IMR-90 (cell line): ENCODE measurements around the gene ALAS1. TPM values are rescaled to one million over a fixed set of nuclear protein-coding genes. Genes with fewer than 3 reads are reported as not detected.

ENCODE experiments used
- ATAC-seq: fragments of 200-7000 bp; cut with Tn5 transposase; 2 replicates; pipeline ENCODE4 v1.9.1; 2020; ENCODE audit warnings: low read depth, mild to moderate bottlenecking, moderate library complexity
- BruUV-seq: library from RNA; stranded (reverse); fragments of 400-500 nt; replicated peaks from 2 replicates; lab custom pipeline; 2021; lab: Mats Ljungman, UMichigan
- CTCF ChIA-PET: fragments of 300-600 bp; formaldehyde crosslinking; extraction: SDS; loops from one replicate; lab custom pipeline; 2021; ENCODE audit warnings: antibody characterized with exemption; lab: Yijun Ruan, JAX
- POLR2A ChIA-PET: fragments of 300-600 bp; sonication (Branson Sonifier 250); formaldehyde crosslinking; loops from one replicate; lab custom pipeline; 2022; ENCODE audit warnings: antibody characterized with exemption; ENCODE audit not compliant: unreplicated experiment; lab: Charles Lee
- DNase-seq: peaks from one replicate; pipeline ENCODE4 v3.0.0; 2013
- H2AFZ ChIP-seq: replicated peaks from 2 replicates; pipeline ENCODE3; 2013; ENCODE audit warnings: low read length, mild to moderate bottlenecking; ENCODE audit not compliant: poor library complexity
- H2AK5ac ChIP-seq: 2 replicates; pipeline ENCODE4 v1.6.1; 2013; ENCODE audit warnings: low read depth, low read length, inconsistent platforms
- H2AK9ac ChIP-seq: replicated peaks from 2 replicates; pipeline ENCODE3; 2013; ENCODE audit warnings: mild to moderate bottlenecking, low read depth, low read length, moderate library complexity; ENCODE audit not compliant: poor library complexity
- H2BK120ac ChIP-seq: 2 replicates; pipeline ENCODE4 v1.6.1; 2013; ENCODE audit warnings: low read depth, low read length, inconsistent platforms
- H2BK15ac ChIP-seq: 3 replicates; pipeline ENCODE4 v1.6.1; 2013; ENCODE audit warnings: low read depth, low read length, inconsistent platforms
- H2BK20ac ChIP-seq: 2 replicates; pipeline ENCODE4 v1.6.1; 2013; ENCODE audit warnings: low read depth, mild to moderate bottlenecking, inconsistent platforms, low read length, moderate library complexity
- H2BK5ac ChIP-seq: 2 replicates; pipeline ENCODE4 v1.6.1; 2013; ENCODE audit warnings: mild to moderate bottlenecking, low read depth, low read length, inconsistent platforms; ENCODE audit not compliant: poor library complexity, severe bottlenecking
- H3K14ac ChIP-seq: replicated peaks from 2 replicates; pipeline ENCODE4 v1.6.1; 2013; ENCODE audit warnings: low read depth, low read length, inconsistent platforms
- H3K18ac ChIP-seq: 2 replicates; pipeline ENCODE4 v1.6.1; 2013; ENCODE audit warnings: low read depth, low read length, control low read depth
- H3K23ac ChIP-seq: 2 replicates; pipeline ENCODE4 v1.6.1; 2013; ENCODE audit warnings: low read depth, low read length, inconsistent platforms
- H3K27ac ChIP-seq: 2 replicates; pipeline ENCODE4 v1.5.1; 2013; ENCODE audit warnings: mild to moderate bottlenecking, control low read depth, low read length; ENCODE audit not compliant: insufficient read depth
- H3K27me3 ChIP-seq: 2 replicates; pipeline ENCODE4 v1.6.1; 2013; ENCODE audit warnings: low read length; ENCODE audit not compliant: control insufficient read depth, insufficient read depth
- H3K36me3 ChIP-seq: 2 replicates; pipeline ENCODE4 v1.6.1; 2013; ENCODE audit warnings: low read length, mixed read lengths; ENCODE audit not compliant: control insufficient read depth, insufficient read depth
- H3K4ac ChIP-seq: 2 replicates; pipeline ENCODE4 v1.6.1; 2013; ENCODE audit warnings: low read depth, low read length, inconsistent platforms
- H3K4me1 ChIP-seq: 2 replicates; pipeline ENCODE4 v1.6.1; 2013; ENCODE audit warnings: low read length, mixed read lengths; ENCODE audit not compliant: control insufficient read depth, insufficient read depth
- H3K4me2 ChIP-seq: 2 replicates; pipeline ENCODE4 v1.6.1; 2013; ENCODE audit warnings: low read depth, mild to moderate bottlenecking, control low read depth, low read length, moderate library complexity
- H3K4me3 ChIP-seq: 2 replicates; pipeline ENCODE4 v1.5.1; 2013; ENCODE audit warnings: low read depth, mild to moderate bottlenecking, control low read depth, low read length, moderate library complexity; ENCODE audit not compliant: insufficient read depth
- H3K56ac ChIP-seq: 2 replicates; pipeline ENCODE4 v1.6.1; 2013; ENCODE audit warnings: low read length, inconsistent platforms; ENCODE audit not compliant: insufficient read depth; ENCODE audit errors: extremely low read depth
- H3K79me1 ChIP-seq, 2 experiments: 2 replicates each; pipeline ENCODE4 v1.6.1; 2013; ENCODE audit warnings: low read length in 2 of 2, inconsistent platforms in 1 of 2, low read depth in 1 of 2
- H3K9ac ChIP-seq: 2 replicates; pipeline ENCODE4 v1.6.1; 2013; ENCODE audit warnings: low read depth, low read length, control low read depth
- H3K9me1 ChIP-seq: 2 replicates; pipeline ENCODE4 v1.6.1; 2013; ENCODE audit warnings: low read length, inconsistent platforms; ENCODE audit not compliant: insufficient read depth
- H3K9me3 ChIP-seq: 2 replicates; pipeline ENCODE4 v1.6.1; 2013; ENCODE audit warnings: low read length; ENCODE audit not compliant: control insufficient read depth, insufficient read depth
- H4K20me1 ChIP-seq: 2 replicates; pipeline ENCODE4 v1.6.1; 2013; ENCODE audit warnings: low read length, inconsistent platforms; ENCODE audit not compliant: insufficient read depth
- H4K5ac ChIP-seq: 2 replicates; pipeline ENCODE4 v1.6.1; 2013; ENCODE audit warnings: mild to moderate bottlenecking, low read depth, low read length, control low read depth
- H4K8ac ChIP-seq, 2 experiments: 2 replicates each; pipeline ENCODE4 v1.6.1; 2013; ENCODE audit warnings: low read depth in 2 of 2, low read length in 2 of 2, control low read depth in 1 of 2, inconsistent platforms in 1 of 2
- H4K91ac ChIP-seq: 2 replicates; pipeline ENCODE4 v1.6.1; 2013; ENCODE audit warnings: low read depth, low read length, inconsistent platforms; ENCODE audit not compliant: insufficient read depth
- BHLHE40 ChIP-seq: fragments of 150-350 bp; IDR thresholded peaks from 2 replicates; pipeline ENCODE4 v1.6.1; 2016; ENCODE audit warnings: mild to moderate bottlenecking, low read depth, low read length
- CEBPB ChIP-seq: IDR thresholded peaks from 2 replicates; pipeline ENCODE4 v1.6.1; 2012; ENCODE audit warnings: low read depth, low read length, improper control_type of control experiment
- CHD1 ChIP-seq: IDR thresholded peaks from 2 replicates; pipeline ENCODE4 v1.6.1; 2012; ENCODE audit warnings: low read depth, low read length, improper control_type of control experiment
- MAFK ChIP-seq: IDR thresholded peaks from 2 replicates; pipeline ENCODE4 v1.6.1; 2012; ENCODE audit warnings: low read depth, low read length, improper control_type of control experiment
- MAZ ChIP-seq: IDR thresholded peaks from 2 replicates; pipeline ENCODE4 v1.6.1; 2012; ENCODE audit warnings: low read depth, mild to moderate bottlenecking, low read length, improper control_type of control experiment, moderate library complexity, borderline replicate concordance
- MXI1 ChIP-seq: IDR thresholded peaks from 2 replicates; pipeline ENCODE4 v1.6.1; 2012; ENCODE audit warnings: low read depth, mild to moderate bottlenecking, low read length, moderate library complexity, borderline replicate concordance
- NFE2L2 ChIP-seq: fragments of 150-350 bp; IDR thresholded peaks from 2 replicates; pipeline ENCODE4 v1.6.1; 2016; ENCODE audit warnings: low read depth, mild to moderate bottlenecking, low read length
- RFX5 ChIP-seq: IDR thresholded peaks from 2 replicates; pipeline ENCODE4 v1.8.0; 2012; ENCODE audit warnings: low read depth, mild to moderate bottlenecking, low read length, moderate library complexity
- WGBS, 2 experiments: methylation state at CpG; one replicate each; pipeline versions ENCODE4 v1.1.5 to v1.1.7; 2013; ENCODE audit warnings: missing lambda C conversion rate in 2 of 2; ENCODE audit not compliant: insufficient read length in 1 of 2; ENCODE audit errors: extremely low coverage in 2 of 2; 5-methylcytosine and 5-hydroxymethylcytosine counted together
- dilution Hi-C: fragments of 300-500 bp; cut with HindIII; formaldehyde crosslinking; loops from one replicate; pipeline ENCODE4 v1.14.3; 2018; ENCODE audit warnings: low sequenced_read_pairs; ENCODE audit not compliant: unreplicated experiment
- in situ Hi-C: fragments of 300-500 bp; cut with MboI; formaldehyde crosslinking; loops from 3 replicates; pipeline ENCODE4 v1.14.3; 2019; ENCODE audit warnings: low sequenced_read_pairs, inconsistent platforms, mixed read lengths
- intact Hi-C: fragments of 100-400 bp; cut with micrococcal nuclease; formaldehyde crosslinking; loops from 2 replicates; pipeline ENCODE4 v1.10.0; 2022
- polyA plus RNA-seq, 3 experiments: library from polyadenylated mRNA; depleted of rRNA; stranded (reverse); fragments of >200 nt; gene quantifications; 2 replicates each; pipeline ENCODE4 v1.2.3, GENCODE V29; 2012; ENCODE audit warnings: low replicate concordance in 1 of 3
- total RNA-seq: library from RNA; depleted of rRNA; stranded (reverse); fragments of >200 nt; gene quantifications from 2 replicates; pipeline ENCODE4 v1.2.3, GENCODE V29; 2012
- TF ChIP-seq, protein P1 (sequence below): fragments of 150-350 bp; IDR thresholded peaks from 2 replicates; pipeline ENCODE4 v1.6.1; 2016; ENCODE audit warnings: low read depth, mild to moderate bottlenecking, low read length, moderate library complexity, borderline replicate concordance
- TF ChIP-seq, protein P2 (sequence below): fragments of 150-350 bp; IDR thresholded peaks from 2 replicates; pipeline ENCODE4 v1.6.1; 2017; ENCODE audit warnings: mild to moderate bottlenecking, antibody characterized with exemption, low read length, low read depth

The ALAS1 gene
- total and polyA plus RNA-seq, 2 of the 4 experiments (the other 2 are of a cell fraction) = 32.8 to 47.2 TPM

DNA sequence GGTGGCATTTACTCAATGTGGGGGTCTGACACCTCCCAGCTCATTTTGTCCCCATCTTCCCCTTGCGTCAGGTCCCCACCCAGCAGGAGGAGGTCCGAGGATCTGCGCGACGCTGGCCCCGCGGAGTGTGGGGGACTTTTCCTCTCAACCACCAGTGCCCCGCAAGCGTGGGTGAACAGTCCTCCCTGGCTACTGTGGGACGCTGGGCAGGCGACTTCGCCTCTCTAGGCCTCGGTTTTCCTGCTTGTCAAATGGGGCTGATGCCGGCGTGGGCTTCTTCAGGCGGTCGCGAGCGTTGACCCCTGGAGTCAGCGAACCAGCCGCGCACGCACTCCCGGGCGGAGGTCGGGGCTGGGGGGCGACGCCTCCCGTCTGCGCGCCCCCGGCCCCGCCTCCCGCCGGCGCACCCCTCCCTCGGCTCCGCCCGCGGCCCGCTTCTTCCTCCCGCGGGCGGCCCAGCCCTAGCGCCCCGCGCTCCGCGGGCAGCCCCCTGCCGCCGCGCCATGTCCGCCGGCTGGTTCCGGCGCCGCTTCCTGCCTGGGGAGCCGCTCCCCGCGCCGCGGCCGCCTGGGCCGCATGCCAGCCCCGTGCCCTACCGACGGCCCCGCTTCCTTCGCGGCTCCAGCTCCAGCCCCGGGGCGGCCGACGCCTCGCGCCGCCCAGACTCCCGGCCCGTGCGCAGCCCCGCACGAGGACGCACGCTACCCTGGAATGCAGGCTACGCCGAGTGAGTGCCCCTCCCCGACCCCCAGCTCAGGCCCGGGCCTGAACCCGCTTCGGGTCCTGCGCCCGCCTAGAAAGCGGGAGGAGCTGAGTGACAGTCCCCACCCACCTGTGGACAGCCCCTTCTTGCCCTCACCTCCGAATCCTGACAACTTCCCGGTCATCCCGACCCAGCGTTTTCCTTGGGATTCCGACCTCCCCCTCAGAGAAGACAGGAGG, 47.6 kb downstream of the ALAS1 start, which contains the start of gene PPM1M:
TSS of gene PPM1M (plus strand) at position 438 of the 942 bp plus-strand sequence. CDS start at position 504, 66 bp downstream.
- Histone ChIP-seq H3K9me1 (peaks cover 37% of the 10 kb centered on the region), H2AK5ac (peak within 1 kb of the TSS; percentile 96), H4K20me1 (peaks cover 12% of the 10 kb centered on the region; the same call in 1 of the 2 replicates), H3K9me3 (0 out of 2 replicates have a peak, but pooled peaks cover 1% of the 10 kb centered on the region), H3K18ac (peak within 1 kb of the TSS; percentile 65), H3K4me2 (peak within 1 kb of the TSS; percentile 89), H4K91ac (peak within 1 kb of the TSS; percentile 85), H2AFZ (peak within 1 kb of the TSS; percentile 99), H3K27ac (peak within 1 kb of the TSS; percentile 48), H3K14ac (peak within 1 kb of the TSS; percentile 98), H3K79me1 (peaks cover 12 to 68% of the 10 kb centered on the region in 2 experiments), H3K27me3 (no peaks in the 10 kb centered on the region), H4K5ac (peak within 1 kb of the TSS; percentile 81), H2AK9ac (peak within 1 kb of the TSS; percentile 82), H3K56ac (peak within 1 kb of the TSS; percentile 48; the same call in 1 of the 2 replicates), H2BK120ac (peak within 1 kb of the TSS; percentile 76), H3K4me1 (peaks cover 22% of the 10 kb centered on the region), H4K8ac (peak within 1 kb of the TSS; percentile 95 to 98), H2BK15ac (peak within 1 kb of the TSS; percentile 51; the same call in 1 of the 3 replicates), H3K4me3 (peak within 1 kb of the TSS; percentile 70), H3K9ac (peak within 1 kb of the TSS; percentile 80), H3K23ac (peak within 1 kb of the TSS; percentile 91), H3K36me3 (peaks cover 22% of the 10 kb centered on the region), H2BK20ac (peak within 1 kb of the TSS; percentile 30; the same call in 1 of the 2 replicates), H2BK5ac (peak within 1 kb of the TSS; percentile 32), H3K4ac (peak within 1 kb of the TSS; percentile 95)
- in situ Hi-C loops (no loop called here), intact Hi-C loops (no loop called here), dilution Hi-C loops (no loop called here)
- ATAC-seq (peak; percentile 71), DNase-seq (peak; percentile 31)
- WGBS, 2 experiments = 14% methylated on average over 35 of the region's 98 CpGs; no CpG with 5 or more reads in 1 of the 2 experiments
- TF ChIP-seq, protein P1, sequence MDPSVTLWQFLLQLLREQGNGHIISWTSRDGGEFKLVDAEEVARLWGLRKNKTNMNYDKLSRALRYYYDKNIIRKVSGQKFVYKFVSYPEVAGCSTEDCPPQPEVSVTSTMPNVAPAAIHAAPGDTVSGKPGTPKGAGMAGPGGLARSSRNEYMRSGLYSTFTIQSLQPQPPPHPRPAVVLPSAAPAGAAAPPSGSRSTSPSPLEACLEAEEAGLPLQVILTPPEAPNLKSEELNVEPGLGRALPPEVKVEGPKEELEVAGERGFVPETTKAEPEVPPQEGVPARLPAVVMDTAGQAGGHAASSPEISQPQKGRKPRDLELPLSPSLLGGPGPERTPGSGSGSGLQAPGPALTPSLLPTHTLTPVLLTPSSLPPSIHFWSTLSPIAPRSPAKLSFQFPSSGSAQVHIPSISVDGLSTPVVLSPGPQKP = no peak
- TF ChIP-seq CEBPB (no peak), BHLHE40 (peak; percentile 83), MXI1 (0 out of 2 replicates have a peak, but pooled peaks have one; percentile 37), RFX5 (no peak), MAZ (0 out of 2 replicates have a peak, but pooled peaks have one; percentile 27), CHD1 (no peak), NFE2L2 (no peak), MAFK (no peak)
- TF ChIP-seq, protein P2, sequence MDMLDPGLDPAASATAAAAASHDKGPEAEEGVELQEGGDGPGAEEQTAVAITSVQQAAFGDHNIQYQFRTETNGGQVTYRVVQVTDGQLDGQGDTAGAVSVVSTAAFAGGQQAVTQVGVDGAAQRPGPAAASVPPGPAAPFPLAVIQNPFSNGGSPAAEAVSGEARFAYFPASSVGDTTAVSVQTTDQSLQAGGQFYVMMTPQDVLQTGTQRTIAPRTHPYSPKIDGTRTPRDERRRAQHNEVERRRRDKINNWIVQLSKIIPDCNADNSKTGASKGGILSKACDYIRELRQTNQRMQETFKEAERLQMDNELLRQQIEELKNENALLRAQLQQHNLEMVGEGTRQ = no peak
- CTCF ChIA-PET = interaction anchor here (1.2 kb wide), 1 partner anchor 13 kb away, joined by 3 read pairs; no protein-coding TSS in a partner anchor
- BruUV-seq = no TSS peak
- POLR2A ChIA-PET = interaction anchor here (1.1 kb wide), 1 partner anchor 14 kb away, joined by 3 read pairs; no protein-coding TSS in a partner anchor
